Right lobe of liver (tissue), 6 donors: Measurements from ENCODE around the gene SHISA7. TPM values are rescaled to one million over a fixed set of nuclear protein-coding genes. Genes with fewer than 3 reads are reported as not detected.

Experiments
- ATAC-seq, 4 donors: fragments of 200-7000 bp; cut with Tn5 transposase; one replicate each; pipeline ENCODE4 v1.9.1; 2020; ENCODE audit warnings: mild to moderate bottlenecking in 4 of 4, moderate library complexity in 4 of 4
- DNase-seq, 3 donors: peaks; one replicate each; pipeline ENCODE4 v3.0.0-alpha.2; 2020
- H3K27ac ChIP-seq, 3 donors: fragments of 200-600 bp; one replicate each; pipeline ENCODE4 v1.8.0; 2022
- H3K27me3 ChIP-seq, 2 donors: fragments of 200-600 bp; one replicate each; pipeline ENCODE4 v1.8.0; 2022
- H3K36me3 ChIP-seq, 4 donors: fragments of 200-600 bp; sonication (generic) in 1 of 4; one replicate each; pipeline versions ENCODE4 v1.5.1 to v1.8.0; 2017 to 2022; ENCODE audit warnings: control low read depth in 1 of 4
- H3K4me1 ChIP-seq, 4 donors: fragments of 200-600 bp; sonication (generic) in 1 of 4; one replicate each; pipeline versions ENCODE4 v1.5.1 to v1.8.0; 2017 to 2022; ENCODE audit warnings: control low read depth in 1 of 4
- H3K4me3 ChIP-seq, 3 donors: fragments of 200-600 bp; one replicate each; pipeline ENCODE4 v1.8.0; 2022
- H3K9me3 ChIP-seq, 4 donors: fragments of 200-600 bp; sonication (generic) in 1 of 4; one replicate each; pipeline versions ENCODE4 v1.5.1 to v1.8.0; 2017 to 2022; ENCODE audit warnings: control low read depth in 1 of 4
- CTCF ChIP-seq, 4 donors: fragments of 200-600 bp in 3 of 4; fragments of 450-650 bp in 1 of 4; IDR thresholded peaks; one replicate each; pipeline versions ENCODE4 v1.5.1 to v1.8.0; 2016 to 2022; ENCODE audit warnings: antibody characterized with exemption in 4 of 4, mild to moderate bottlenecking in 2 of 4
- POLR2A ChIP-seq: fragments of 450-650 bp; IDR thresholded peaks from one replicate; pipeline ENCODE4 v1.6.1; 2017; ENCODE audit warnings: antibody characterized with exemption, mild to moderate bottlenecking
- WGBS: methylation state at CpG from one replicate; pipeline ENCODE4 v1.1.6; 2018; ENCODE audit warnings: low coverage, low lambda C conversion rate; ENCODE audit not compliant: insufficient coverage; ENCODE audit errors: missing lambda C conversion rate; 5-methylcytosine and 5-hydroxymethylcytosine counted together
- intact Hi-C, 2 donors: fragments of 100-400 bp; cut with DNase I; formaldehyde crosslinking; loops; one replicate each; pipeline versions ENCODE4 v1.11.2 to v1.14.1; 2022
- total RNA-seq, 6 experiments: library from RNA; depleted of rRNA in 2 of 6; stranded (reverse); fragments of >200 nt in 2 of 6; fragmentation: NEBNext Ultra II Directional in 3 of 6; extraction: Animal tissue kit (Norgen Biotek cat#: 25700) in 3 of 6; gene quantifications; one replicate each; pipeline versions ENCODE4 v1.1.0 to v1.2.4, GENCODE V29; 2016 to 2023
- donor health status: DM: no; HTN: yes; CAD: no.
- donor health status: DM: no; HTN: no; CAD: no.
- donor health status: DM: no; HTN: no; CAD: no.
- donor health status: DM: no; HTN: yes; CAD: no.
- donor health status: DM: no; HTN: yes; CAD: no.

Gene SHISA7
- total RNA-seq, 6 experiments from 2014 or later: 0.04 TPM; not detected in 5

- H3K4me3 ChIP-seq: peak overlapping the region in 2 of 3 donors; percentile 73 to 97
Measured at GRCh38 chr19:55459551-55459949, 16.4 kb upstream of the SHISA7 start.

GRCh38 chr19:55457683-55458457, 14.8 kb upstream of the SHISA7 start:
- no peaks in the 10 kb centered on the region for H3K9me3 ChIP-seq
- H3K4me3 ChIP-seq: no peak overlapping the region
- no peak for DNase-seq
- H3K27ac ChIP-seq: no peak overlapping the region
- WGBS: 79% methylated on average over 13 of the region's 16 CpGs
- no peak for TF ChIP-seq POLR2A
- TF ChIP-seq CTCF (IDR thresholded peaks at IDR 0.05): no peak
- H3K4me1 ChIP-seq: peaks cover 0 to 14% (median 6%) of the 10 kb centered on the region in 4 donors
- ATAC-seq: no peak
- intact Hi-C loops: no loop called here
- H3K27me3 ChIP-seq: no peaks in the 10 kb centered on the region
- peaks cover 0 to 10% (median 0%) of the 10 kb centered on the region in 4 donors for H3K36me3 ChIP-seq

More at GRCh38 chr19:55459551-55459949, 16.4 kb upstream of the SHISA7 start:
- H3K9me3 ChIP-seq: no peaks in the 10 kb centered on the region
- H3K27me3 ChIP-seq: no peaks in the 10 kb centered on the region
- intact Hi-C loops: no loop called here
- WGBS: 37% methylated on average over 3 of the region's 8 CpGs
- peaks cover 0 to 10% (median 0%) of the 10 kb centered on the region in 4 donors for H3K36me3 ChIP-seq
- ATAC-seq (no peak), DNase-seq (peak in 1 of 3 donors; percentile 43)
- H3K27ac ChIP-seq: peak overlapping the region in 1 of 3 donors; percentile 85
- TF ChIP-seq POLR2A: no peak
- no peak for TF ChIP-seq CTCF (IDR thresholded peaks at IDR 0.05)
- peaks cover 0 to 14% (median 6%) of the 10 kb centered on the region in 4 donors for H3K4me1 ChIP-seq

GRCh38 chr19:55456347-55456746, 13.2 kb upstream of the SHISA7 start:
- intact Hi-C loops: no loop called here
- no peak overlapping the region for H3K27ac ChIP-seq
- no peak for ATAC-seq
- H3K27me3 ChIP-seq: no peaks in the 10 kb centered on the region
- no peak for TF ChIP-seq POLR2A
- TF ChIP-seq CTCF (IDR thresholded peaks at IDR 0.05): no peak
- no peak for DNase-seq
- H3K36me3 ChIP-seq: peaks cover 0 to 10% (median 0%) of the 10 kb centered on the region in 4 donors
- 74% methylated on average over 4 of the region's 14 CpGs for WGBS
- H3K9me3 ChIP-seq: no peaks in the 10 kb centered on the region
- no peak overlapping the region for H3K4me3 ChIP-seq
- peaks cover 0 to 14% (median 6%) of the 10 kb centered on the region in 4 donors for H3K4me1 ChIP-seq

GRCh38 chr19:55455576-55456235, 12.6 kb upstream of the SHISA7 start:
- Histone ChIP-seq H3K9me3 (no peaks in the 10 kb centered on the region), H3K4me1 (peaks cover 0 to 14% (median 6%) of the 10 kb centered on the region in 4 donors), H3K36me3 (peaks cover 0 to 10% (median 0%) of the 10 kb centered on the region in 4 donors), H3K27ac (no peak overlapping the region), H3K27me3 (no peaks in the 10 kb centered on the region), H3K4me3 (no peak overlapping the region)
- no peak for ATAC-seq
- intact Hi-C loops: no loop called here
- TF ChIP-seq CTCF (IDR thresholded peaks at IDR 0.05): no peak
- no peak for TF ChIP-seq POLR2A
- WGBS: 89% methylated on average over 2 of the region's 11 CpGs
- DNase-seq: no peak
